ENCODE measurements around the gene PLGRKT.
"Not testable (repeated sequence)": the region's sequence is repeated elsewhere in the genome, so short reads cannot be mapped to it uniquely, and the experiment has no call there.

Gene PLGRKT

DNA sequence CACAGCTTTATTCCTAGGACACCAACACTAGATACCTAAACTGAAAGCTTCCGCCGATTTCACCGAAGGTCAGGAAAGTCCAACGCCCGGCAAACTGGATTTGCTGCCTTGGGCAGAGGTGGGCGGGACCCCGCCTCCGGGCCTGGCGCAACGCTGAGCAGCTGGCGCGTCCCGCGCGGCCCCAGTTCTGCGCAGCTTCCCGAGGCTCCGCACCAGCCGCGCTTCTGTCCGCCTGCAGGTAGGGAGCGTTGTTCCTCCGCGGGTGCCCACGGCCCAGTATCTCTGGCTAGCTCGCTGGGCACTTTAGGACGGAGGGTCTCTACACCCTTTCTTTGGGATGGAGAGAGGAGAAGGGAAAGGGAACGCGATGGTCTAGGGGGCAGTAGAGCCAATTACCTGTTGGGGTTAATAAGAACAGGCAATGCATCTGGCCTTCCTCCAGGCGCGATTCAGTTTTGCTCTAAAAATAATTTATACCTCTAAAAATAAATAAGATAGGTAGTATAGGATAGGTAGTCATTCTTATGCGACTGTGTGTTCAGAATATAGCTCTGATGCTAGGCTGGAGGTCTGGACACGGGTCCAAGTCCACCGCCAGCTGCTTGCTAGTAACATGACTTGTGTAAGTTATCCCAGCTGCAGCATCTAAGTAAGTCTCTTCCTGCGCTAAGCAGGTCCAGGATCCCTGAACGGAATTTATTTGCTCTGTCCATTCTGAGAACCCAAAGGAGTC lies 12.8 kb upstream of the PLGRKT start, which contains the start of gene CD274:
TSS of gene CD274 (plus strand) at position 184 of the 733 bp plus-strand sequence. CDS start 5,572 bp downstream, outside the sequence.
- DNase-seq: peak; percentile 78

DNA sequence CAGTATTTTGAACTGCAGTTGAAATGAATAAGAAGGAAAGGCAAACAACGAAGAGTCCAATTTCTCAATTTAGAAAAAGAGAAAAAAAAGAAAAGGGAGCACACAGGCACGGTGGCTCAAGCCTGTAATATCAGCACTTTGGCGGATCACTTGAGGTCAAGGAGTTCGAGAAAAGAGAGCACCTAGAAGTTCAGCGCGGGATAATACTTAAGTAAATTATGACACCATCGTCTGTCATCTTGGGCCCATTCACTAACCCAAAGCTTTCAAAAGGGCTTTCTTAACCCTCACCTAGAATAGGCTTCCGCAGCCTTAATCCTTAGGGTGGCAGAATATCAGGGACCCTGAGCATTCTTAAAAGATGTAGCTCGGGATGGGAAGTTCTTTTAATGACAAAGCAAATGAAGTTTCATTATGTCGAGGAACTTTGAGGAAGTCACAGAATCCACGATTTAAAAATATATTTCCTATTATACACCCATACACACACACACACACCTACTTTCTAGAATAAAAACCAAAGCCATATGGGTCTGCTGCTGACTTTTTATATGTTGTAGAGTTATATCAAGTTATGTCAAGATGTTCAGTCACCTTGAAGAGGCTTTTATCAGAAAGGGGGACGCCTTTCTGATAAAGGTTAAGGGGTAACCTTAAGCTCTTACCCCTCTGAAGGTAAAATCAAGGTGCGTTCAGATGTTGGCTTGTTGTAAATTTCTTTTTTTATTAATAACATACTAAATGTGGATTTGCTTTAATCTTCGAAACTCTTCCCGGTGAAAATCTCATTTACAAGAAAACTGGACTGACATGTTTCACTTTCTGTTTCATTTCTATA lies 12.0 kb upstream of the PLGRKT start:
- no peak for DNase-seq

DNA sequence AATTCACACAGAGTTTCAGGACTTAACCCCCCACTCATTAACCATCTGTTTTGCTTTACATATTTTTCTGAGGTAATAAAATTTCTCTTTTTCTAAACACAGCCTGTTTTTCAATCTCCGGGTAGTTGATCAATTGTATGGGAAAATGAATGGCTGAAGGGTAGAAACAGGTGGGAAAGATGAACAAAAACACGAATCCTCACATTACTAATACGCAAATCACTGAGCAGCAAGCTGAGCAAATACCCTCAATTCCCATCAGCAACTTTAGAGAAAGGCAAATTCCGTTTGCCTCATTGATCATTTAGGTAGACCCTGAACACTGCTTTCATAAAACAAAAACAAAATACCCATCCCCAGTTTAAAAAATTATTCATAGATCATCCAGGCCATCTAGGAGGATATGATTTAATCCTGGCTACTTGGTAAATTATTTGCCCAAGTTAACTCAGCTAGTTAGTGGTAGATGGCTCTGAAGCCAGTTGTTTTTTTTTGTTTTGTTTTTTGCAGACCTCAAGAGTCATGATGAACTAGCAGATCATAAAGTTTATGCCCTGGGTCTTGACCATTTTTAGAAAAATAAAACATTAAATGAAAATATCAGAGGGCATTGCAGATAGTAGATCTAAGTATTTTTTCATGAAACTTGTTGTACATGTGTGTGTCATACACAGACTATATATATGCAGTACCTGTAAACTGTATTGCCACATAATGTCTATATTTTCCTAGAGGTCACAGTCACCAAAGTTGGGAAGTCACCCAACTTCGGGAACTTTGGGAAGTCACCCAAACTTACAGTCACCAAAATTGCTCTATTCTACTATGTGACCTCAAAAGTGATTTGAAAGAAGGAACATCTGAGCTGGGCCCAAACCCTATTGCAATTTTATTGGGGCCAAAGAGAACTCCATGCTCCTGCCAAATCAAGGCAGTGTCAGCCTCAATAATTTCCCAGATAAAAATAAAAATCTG lies 11.0 kb upstream of the PLGRKT start:
- DNase-seq: no peak

DNA sequence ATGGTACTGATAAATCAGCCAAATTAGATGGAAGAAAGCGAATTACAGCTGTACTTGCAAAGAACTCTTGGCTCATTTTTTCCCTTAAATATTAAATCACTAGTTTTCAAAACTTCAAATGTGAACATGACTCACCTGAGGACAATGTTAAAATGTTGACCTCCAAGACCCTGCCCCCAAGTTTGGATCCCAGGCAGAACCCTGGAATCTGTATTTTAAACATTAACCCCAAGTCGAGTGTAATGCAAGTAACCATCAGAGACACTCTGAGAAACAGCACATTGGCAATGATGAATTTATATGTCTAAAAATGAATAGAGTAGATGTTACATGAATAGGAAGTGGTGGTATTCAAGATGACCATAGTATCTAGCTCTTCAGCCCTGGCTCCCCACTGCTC lies 10.3 kb upstream of the PLGRKT start:
- DNase-seq: no peak

DNA sequence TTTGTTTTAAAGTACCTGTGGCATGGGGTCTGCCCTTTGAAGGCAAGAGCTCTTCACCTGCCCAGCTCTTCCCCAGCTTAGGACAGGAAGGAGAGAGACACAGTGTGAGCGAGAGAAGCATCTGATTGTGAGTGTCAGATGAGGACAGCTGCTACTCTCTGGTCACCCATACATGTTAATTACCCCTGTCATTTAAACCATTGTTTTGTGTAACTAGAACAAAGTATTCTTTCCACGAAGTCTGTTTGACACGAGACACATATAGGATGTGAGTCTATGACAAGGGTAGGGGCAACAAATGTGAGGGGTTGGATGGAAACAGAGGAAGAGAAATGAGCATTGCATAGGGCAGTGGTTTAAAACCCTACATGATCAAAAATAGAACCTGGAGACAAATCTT lies 9.6 kb upstream of the PLGRKT start:
- DNase-seq: no peak

- DNase-seq: no peak
Measured at GRCh38 chr9:5446451-5447236, 8.9 kb upstream of the PLGRKT start.

GRCh38 chr9:5445886-5446285 lies 8.2 kb upstream of the PLGRKT start:
- no peak for DNase-seq

DNA sequence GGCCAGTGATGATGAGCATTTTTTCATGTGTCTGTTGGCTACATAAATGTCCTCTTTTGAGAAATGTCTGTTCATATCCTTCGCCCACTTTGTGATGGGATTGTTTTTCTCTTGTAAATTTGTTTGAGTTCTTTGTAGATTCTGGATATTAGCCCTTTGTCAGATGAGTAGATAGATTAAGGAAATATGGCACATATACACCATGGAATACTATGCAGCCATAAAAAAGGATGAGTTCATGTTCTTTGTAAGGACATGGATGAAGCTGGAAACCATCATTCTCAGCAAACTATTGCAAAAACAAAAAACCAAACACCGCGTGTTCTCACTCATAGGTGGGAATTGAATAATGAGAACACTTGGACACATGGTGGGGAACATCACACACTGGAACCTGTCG lies 7.4 kb upstream of the PLGRKT start:
- not testable (repeated sequence) for DNase-seq

DNA sequence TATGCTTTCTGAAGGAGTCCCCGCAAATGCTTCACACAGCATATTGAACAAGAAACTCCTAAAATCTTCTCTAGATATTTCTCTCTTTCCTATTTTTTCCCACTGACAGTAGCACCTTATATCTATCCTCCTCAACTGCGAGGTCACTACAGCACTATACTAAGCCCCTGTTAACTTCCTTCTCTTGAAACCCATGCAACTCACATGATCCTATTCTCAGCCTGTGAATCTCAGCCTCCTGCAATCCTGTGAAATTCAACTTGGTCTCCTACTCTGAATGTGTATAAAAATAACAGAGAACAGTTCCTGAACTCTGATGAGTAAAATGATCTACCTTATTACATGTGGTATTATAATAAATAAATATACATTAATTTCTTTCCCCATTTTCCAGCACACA lies 6.1 kb upstream of the PLGRKT start:
- DNase-seq: no peak

- no peak for DNase-seq
Measured at GRCh38 chr9:5442400-5443011, 4.8 kb upstream of the PLGRKT start.

GRCh38 chr9:5441043-5441442 lies 3.3 kb upstream of the PLGRKT start:
- no peak for DNase-seq

DNA sequence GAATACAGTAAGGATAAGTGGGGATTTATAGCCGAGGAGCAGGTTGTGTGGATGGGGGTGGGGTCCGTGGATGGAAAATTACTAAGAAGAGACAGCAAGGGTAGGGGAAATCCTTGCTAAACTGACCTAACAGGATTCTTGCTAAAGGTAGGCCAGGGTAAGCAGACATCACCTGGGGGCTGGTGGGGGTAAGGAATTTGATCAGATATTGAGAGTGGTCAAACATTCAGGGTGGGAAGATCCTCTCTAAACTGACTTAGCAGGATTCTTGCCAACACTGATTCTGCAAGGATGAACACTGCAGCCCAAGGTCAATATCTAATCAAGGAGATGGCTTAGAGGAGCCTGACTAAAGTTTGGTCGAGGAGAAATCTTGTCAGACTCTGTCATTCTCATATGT lies 2.7 kb upstream of the PLGRKT start:
- DNase-seq: no peak

DNA sequence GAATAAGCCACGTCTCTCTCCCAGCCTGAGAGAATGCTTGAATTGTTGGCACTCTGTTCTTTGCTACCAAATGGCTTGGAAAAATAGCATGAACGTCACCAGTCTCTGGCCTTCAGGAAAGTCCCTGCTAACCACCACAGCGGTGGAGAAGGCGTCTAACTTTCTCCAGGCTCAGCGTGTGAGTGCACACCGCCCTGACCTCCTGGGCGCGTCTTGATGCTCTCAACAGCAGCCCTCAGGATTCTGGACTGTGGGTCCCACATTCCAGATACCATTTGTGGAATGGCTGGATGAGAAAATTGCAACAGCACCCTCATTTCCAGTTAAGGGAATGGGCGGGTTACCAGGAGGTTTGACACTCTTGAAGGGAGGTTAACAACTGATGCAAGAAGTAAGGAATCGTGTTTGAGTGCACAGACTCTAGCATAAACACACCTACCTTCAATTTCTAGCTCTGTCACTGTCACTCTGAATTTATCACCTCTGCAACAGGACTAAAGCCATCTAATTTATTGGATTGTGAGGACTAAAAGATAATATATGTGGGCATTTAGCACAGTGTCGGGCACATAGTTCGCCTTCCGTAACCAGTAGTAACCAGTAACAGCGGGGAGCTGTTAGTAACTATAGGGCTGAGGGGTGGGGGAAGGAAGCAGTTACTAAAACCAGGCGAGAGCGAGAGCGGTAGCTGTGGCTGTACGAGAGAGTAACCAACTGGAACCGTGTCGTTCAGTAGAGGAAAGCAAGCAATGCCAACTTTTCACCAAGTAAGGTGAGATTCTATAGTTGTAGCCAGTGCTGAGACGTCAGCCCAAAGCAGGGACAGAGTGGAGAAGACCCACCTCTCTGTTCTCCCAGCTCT lies 807 bp upstream of the PLGRKT start:
- DNase-seq: peak; percentile 37

DNA sequence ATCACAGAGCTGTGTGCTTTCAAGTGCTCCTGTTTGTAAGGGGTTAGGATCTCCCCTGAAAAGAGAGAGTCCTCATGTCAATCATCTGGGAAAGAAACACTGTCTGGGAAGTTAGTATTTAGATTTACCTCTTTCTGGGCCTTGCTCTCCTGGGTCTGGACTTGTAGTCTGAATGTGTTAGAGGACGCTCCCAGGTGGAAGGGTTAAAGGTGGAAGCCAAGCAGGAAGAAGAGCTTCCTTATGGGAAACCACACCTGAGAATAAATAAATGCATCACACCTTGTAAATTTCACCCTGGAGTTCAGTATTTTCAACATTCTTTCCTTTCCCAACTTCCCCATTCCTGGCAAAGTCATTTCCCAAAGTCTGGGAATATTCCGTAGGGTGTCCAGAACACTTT lies 1.3 kb downstream of the PLGRKT start:
- no peak for DNase-seq

- no peak for DNase-seq
Measured at GRCh38 chr9:5435912-5436311, 1.8 kb downstream of the PLGRKT start.

DNA sequence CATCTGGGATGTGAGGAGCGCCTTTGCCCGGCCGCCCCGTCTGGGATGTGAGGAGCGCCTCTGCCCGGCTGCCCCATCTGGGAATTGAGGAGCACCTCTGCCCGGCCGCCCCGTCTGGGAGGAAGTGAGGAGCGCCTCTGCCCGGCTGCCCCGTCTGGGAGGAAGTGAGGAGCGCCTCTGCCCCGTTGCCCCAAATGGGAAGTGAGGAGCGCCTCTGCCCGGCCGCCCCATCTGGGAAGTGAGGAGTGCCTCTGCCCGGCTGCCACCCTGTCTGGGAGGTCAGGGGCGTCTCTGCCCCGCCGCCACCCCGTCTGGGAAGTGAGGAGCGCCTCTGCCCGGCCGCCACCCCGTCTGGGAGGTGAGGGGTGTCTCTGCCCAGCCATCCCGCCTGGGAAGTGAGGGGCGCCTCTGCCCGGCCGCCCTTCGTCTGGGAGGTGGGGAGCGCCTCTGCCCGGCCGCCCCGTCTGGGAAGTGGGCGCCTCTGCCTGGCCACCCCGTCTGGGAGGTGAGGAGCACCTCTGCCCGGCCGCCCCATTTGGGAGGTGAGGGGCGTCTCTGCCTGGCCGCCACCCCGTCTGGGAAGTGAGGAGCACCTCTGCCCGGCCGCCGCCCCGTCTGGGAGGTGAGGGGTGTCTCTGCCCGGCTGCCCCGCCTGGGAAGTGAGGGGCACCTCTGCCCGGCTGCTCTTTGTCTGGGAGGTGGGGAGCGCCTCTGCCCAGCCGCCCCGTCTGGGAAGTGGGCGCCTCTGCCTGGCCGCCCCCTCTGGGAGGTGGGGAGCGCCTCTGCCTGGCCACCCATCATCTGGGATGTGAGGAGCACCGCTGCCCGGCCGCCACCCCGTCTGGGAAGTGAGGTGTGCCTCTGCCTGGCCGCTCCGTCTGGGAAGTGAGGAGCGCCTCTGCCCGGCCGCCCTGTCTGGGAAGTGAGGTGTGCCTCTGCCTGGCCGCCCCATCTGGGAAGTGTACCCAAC lies 3.6 kb downstream of the PLGRKT start:
- not testable (repeated sequence) for DNase-seq

DNA sequence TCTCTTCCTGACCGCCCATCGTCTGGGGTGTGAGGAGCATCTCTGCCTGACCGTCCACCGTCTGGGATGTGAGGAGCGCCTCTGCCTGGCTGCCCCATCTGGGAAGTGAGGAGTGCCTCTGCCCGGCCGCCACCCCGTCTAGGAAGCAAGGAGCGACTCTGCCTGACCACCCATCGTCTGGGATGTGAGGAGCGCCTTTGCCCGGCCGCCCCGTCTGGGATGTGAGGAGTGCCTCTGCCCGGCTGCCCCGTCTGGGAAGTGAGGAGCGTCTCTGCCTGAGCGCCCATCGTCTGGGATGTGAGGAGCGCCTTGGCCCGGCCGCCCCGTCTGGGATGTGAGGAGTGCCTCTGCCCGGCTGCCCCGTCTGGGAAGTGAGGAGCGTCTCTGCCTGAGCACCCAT lies 4.4 kb downstream of the PLGRKT start:
- not testable (repeated sequence) for DNase-seq

- not testable (repeated sequence) for DNase-seq
Measured at GRCh38 chr9:5432890-5433289, 4.8 kb downstream of the PLGRKT start.

DNA sequence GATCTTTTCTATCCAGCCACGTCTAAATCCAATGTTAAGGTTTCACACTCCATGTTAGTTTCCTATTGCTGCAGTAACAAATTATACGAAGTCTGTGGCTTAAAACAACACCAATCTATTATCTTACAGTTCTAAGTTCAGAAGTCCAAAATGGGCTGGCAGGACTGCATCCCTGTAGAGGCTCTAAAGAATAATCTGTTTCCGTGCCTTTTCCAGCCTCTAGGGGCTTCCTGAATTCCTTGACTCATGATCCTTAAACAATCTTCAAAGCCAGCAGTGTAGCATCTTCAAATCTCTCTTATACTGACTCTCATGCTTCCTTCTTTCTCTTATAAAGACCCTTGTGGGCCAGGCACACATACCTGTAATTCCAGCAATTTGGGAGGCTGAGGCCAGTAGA lies 6.8 kb downstream of the PLGRKT start:
- DNase-seq: no peak
